SK-N-SH treated with all-trans-retinoic acid at 6 μM for 48 hours (cell line): ENCODE data around the gene PTPRN2.
"Not testable (repeated sequence)": the region's sequence is repeated elsewhere in the genome, so short reads cannot be mapped to it uniquely, and the experiment has no call there.

Experiments used
- BACH2 ChIP-seq: fragments of 250-450 bp; sonication (Bioruptor Pico); IDR thresholded peaks from 2 replicates; pipeline ENCODE4 v1.9.0; 2021; ENCODE audit warnings: mild to moderate bottlenecking, borderline replicate concordance
- PPARA ChIP-seq: fragments of 250-450 bp; sonication (Bioruptor Pico); IDR thresholded peaks from 2 replicates; pipeline ENCODE4 v1.5.0; 2020; ENCODE audit warnings: mild to moderate bottlenecking, borderline replicate concordance
- RARB ChIP-seq: fragments of 250-450 bp; sonication (Bioruptor Pico); IDR thresholded peaks from 2 replicates; pipeline ENCODE4 v1.8.0; 2021; ENCODE audit warnings: mild to moderate bottlenecking, moderate library complexity
- SNAI2 ChIP-seq: fragments of 250-450 bp; sonication (Bioruptor Pico); IDR thresholded peaks from 2 replicates; pipeline ENCODE4 v1.5.0; 2020; ENCODE audit warnings: mild to moderate bottlenecking, moderate library complexity
- TCF4 ChIP-seq: fragments of 250-450 bp; sonication (Bioruptor Pico); IDR thresholded peaks from 2 replicates; pipeline ENCODE4 v1.8.0; 2021; ENCODE audit warnings: mild to moderate bottlenecking, moderate library complexity, borderline replicate concordance
- TOX ChIP-seq: fragments of 250-450 bp; sonication (Bioruptor Pico); IDR thresholded peaks from 2 replicates; pipeline ENCODE4 v1.8.0; 2021; ENCODE audit warnings: mild to moderate bottlenecking, moderate library complexity, borderline replicate concordance
- ZNF70 ChIP-seq: fragments of 450-650 bp; formaldehyde crosslinking; IDR thresholded peaks from 2 replicates; pipeline ENCODE4 v1.5.0; 2020; ENCODE audit warnings: mild to moderate bottlenecking, moderate library complexity
- TF ChIP-seq, protein P1 (sequence below): fragments of 250-450 bp; sonication (Bioruptor Pico); IDR thresholded peaks from 2 replicates; pipeline ENCODE4 v1.5.1; 2020; ENCODE audit warnings: low read depth, mild to moderate bottlenecking, moderate library complexity
- TF ChIP-seq, protein P2 (sequence below): fragments of 250-450 bp; sonication (Bioruptor Pico); IDR thresholded peaks from 2 replicates; pipeline ENCODE4 v1.8.0; 2020; ENCODE audit warnings: mild to moderate bottlenecking, moderate library complexity, borderline replicate concordance
- TF ChIP-seq, protein P3 (sequence below): fragments of 250-450 bp; sonication (Bioruptor Pico); IDR thresholded peaks from 2 replicates; pipeline ENCODE4 v1.8.0; 2021; ENCODE audit warnings: low read depth, mild to moderate bottlenecking, moderate library complexity, borderline replicate concordance

DNA sequence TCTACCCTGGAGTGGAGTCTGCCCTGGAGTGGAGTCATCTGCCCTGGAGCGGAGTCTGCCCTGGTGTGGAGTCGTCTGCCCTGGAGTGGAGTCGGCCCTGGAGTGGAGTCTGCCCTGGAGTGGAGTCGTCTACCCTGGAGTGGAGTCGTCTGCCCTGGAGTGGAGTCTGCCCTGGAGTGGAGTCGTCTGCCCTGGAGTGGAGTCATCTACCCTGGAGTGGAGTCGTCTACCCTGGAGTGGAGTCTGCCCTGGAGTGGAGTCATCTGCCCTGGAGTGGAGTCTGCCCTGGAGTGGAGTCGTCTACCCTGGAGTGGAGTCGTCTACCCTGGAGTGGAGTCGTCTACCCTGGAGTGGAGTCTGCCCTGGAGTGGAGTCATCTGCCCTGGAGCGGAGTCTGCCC lies 63.7 kb downstream of the PTPRN2 start:
- not testable (repeated sequence) for TF ChIP-seq PPARA (CRISPR knock-in tag); TCF4 (CRISPR knock-in tag); TOX (CRISPR knock-in tag); RARB (CRISPR knock-in tag); ZNF70 (CRISPR knock-in tag); BACH2 (CRISPR knock-in tag); SNAI2
- TF ChIP-seq, protein P1, sequence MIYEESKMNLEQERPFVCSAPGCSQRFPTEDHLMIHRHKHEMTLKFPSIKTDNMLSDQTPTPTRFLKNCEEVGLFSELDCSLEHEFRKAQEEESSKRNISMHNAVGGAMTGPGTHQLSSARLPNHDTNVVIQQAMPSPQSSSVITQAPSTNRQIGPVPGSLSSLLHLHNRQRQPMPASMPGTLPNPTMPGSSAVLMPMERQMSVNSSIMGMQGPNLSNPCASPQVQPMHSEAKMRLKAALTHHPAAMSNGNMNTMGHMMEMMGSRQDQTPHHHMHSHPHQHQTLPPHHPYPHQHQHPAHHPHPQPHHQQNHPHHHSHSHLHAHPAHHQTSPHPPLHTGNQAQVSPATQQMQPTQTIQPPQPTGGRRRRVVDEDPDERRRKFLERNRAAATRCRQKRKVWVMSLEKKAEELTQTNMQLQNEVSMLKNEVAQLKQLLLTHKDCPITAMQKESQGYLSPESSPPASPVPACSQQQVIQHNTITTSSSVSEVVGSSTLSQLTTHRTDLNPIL, result not testable (repeated sequence)
- TF ChIP-seq, protein P2, sequence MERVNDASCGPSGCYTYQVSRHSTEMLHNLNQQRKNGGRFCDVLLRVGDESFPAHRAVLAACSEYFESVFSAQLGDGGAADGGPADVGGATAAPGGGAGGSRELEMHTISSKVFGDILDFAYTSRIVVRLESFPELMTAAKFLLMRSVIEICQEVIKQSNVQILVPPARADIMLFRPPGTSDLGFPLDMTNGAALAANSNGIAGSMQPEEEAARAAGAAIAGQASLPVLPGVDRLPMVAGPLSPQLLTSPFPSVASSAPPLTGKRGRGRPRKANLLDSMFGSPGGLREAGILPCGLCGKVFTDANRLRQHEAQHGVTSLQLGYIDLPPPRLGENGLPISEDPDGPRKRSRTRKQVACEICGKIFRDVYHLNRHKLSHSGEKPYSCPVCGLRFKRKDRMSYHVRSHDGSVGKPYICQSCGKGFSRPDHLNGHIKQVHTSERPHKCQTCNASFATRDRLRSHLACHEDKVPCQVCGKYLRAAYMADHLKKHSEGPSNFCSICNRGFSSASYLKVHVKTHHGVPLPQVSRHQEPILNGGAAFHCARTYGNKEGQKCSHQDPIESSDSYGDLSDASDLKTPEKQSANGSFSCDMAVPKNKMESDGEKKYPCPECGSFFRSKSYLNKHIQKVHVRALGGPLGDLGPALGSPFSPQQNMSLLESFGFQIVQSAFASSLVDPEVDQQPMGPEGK (CRISPR knock-in tag), result not testable (repeated sequence)
- TF ChIP-seq, protein P3, sequence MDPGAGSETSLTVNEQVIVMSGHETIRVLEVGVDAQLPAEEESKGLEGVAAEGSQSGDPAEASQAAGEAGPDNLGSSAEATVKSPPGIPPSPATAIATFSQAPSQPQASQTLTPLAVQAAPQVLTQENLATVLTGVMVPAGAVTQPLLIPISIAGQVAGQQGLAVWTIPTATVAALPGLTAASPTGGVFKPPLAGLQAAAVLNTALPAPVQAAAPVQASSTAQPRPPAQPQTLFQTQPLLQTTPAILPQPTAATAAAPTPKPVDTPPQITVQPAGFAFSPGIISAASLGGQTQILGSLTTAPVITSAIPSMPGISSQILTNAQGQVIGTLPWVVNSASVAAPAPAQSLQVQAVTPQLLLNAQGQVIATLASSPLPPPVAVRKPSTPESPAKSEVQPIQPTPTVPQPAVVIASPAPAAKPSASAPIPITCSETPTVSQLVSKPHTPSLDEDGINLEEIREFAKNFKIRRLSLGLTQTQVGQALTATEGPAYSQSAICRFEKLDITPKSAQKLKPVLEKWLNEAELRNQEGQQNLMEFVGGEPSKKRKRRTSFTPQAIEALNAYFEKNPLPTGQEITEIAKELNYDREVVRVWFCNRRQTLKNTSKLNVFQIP (CRISPR knock-in tag), result not testable (repeated sequence)
